ENCODE results near the gene ARPC3.
"Not testable (repeated sequence)": the region's sequence is repeated elsewhere in the genome, so short reads cannot be mapped to it uniquely, and the experiment has no call there.

ARPC3 gene

DNA sequence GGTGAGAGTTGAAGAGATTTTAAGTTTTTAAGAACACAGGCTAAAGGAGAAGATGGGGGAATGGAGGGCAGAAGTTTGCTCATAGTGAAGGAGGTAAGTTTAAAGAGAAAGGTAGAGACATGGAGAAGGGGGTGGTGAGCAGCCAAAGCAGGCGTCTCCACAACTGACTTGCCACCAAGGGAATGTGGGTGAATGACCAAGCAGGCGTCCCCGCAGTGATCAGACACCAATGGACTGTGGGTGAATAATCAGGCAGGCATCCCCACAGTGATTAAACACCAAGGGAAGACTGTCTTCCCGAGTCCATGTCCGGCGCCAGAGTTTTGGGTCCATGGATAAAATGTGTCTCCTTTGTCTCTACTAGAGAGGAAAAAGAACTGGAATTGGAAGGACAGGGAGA is 40.1 kb downstream of the ARPC3 start:
- not testable (repeated sequence) for DNase-seq

DNA sequence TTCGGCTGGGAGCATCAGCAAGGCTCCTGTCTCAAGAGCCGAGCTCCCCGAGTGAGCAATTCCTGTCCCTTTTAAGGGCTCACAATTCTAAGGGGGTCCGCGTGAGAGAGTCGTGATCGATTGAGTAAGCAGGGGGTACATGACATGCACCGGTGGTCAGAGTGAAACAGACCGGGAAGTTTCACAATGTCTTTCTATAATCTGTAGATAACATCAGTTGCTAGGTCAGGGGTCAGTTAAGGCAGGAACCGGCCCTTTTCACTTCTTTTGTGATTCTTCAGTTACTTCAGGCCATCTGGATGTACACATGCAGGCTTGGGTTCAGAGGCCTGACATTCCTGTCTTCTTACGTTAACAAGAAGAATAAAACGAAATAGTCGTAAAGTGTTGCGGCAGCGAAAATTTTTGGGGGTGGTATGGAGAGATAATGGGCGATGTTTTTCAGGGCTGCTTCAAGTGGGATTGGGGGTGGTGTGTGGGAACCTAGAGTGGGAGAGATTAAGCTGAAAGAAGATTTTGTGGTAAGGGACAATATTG is 44.9 kb downstream of the ARPC3 start:
- not testable (repeated sequence) for DNase-seq

DNA sequence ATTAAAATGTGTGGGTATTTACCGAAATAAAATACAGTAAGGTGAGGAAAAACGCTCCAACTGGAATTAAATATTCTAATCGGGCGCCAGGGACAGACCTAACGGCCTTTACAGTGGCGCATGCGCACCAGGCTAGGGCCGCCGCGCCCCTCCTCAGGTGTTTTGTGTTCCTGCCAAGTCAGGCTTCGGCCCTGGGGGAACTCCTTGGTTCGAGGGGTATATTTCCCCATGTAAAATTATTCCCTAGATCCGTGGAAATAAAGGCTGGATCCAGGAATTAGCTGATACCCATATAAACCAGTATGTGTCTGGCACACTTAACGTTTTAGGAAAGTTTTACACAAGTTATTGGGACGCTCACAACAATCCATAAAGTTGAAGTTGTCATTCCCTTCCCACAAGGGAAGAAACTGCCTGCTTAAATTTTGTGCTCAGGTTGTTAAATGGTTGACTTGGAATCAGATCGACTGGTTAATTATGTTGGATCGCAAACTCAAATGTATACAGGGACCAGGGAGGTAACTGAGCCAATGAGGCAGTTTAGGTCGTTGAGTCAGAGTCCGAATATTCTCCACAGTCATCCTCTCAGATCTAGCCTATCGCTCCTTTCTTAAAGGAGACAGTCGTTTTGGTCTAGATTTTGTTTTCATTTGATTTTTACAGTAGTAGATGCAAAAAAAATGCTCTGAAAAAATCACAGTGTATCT is 46.0 kb downstream of the ARPC3 start:
- peak; percentile 75 for DNase-seq

DNA sequence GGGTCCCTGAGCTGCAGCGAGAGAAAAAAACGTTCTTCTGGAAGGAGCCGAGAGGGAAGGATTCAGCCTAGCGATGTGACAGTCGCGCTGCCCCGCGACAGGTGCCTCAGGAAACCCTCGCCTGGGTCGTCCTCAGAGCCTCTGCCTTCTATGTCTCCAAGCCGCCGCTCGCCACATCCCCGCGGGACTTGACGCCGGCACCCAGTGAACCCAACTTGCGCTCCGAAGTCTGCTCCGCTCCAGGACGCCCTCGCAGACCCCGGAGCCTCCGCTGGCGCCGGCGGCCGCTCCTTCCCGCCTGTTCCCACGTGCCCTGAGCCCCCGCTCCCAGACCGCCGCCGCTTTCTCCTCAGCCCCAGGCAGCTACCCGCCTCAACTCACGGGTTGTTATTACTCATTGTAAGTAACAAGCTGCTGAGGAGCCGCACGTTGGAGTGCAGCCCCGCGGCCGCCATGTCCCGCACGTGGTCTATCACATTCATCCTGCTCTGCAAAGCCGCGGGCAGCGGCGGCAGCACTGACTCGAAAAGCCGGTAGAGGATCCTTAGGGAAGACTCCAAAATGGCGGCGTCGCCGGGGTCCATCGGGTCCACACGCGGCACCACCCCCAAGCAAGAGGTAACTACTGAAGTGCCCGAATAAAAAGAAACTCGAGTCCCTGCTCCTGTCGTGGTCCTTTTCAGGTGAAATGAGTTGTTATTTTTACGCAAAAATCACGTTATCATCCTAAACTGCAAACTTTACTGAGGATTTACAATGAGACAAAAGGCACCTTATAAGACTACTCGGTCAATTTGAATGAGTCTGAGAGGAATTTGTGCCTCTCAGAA is 46.8 kb downstream of the ARPC3 start, which contains the start of gene ANAPC7:
Gene ANAPC7 (minus strand): TSS at position 563 of the 830 bp plus-strand sequence. CDS start 81 bp downstream, at position 482.
- DNase-seq, result peak; percentile 79
